HCT116 (cell line): ENCODE data around the gene PHF19.

ENCODE experiments used
- CBX3 ChIP-seq: IDR thresholded peaks from 2 replicates; pipeline ENCODE4 v1.6.1; 2012; ENCODE audit warnings: low read depth
- CTCF ChIP-seq, 3 experiments: fragments of 200-600 bp in 1 of 3; sonication (generic) in 1 of 3; IDR thresholded peaks in 2 of 3; conservative IDR thresholded peaks in 1 of 3; 2 replicates each; pipeline ENCODE4 v1.5.1; 2012 to 2017; ENCODE audit warnings: low read depth in 2 of 3, low read length in 2 of 3, antibody characterized with exemption in 1 of 3, borderline replicate concordance in 1 of 3, control low read depth in 1 of 3, mild to moderate bottlenecking in 1 of 3, mixed read lengths in 1 of 3, mixed run types in 1 of 3, moderate library complexity in 1 of 3; ENCODE audit not compliant: insufficient read depth in 1 of 3
- JUND ChIP-seq: IDR thresholded peaks from 2 replicates; pipeline ENCODE4 v1.6.1; 2012
- SIN3A ChIP-seq: IDR thresholded peaks from 2 replicates; pipeline ENCODE4 v1.6.1; 2012; ENCODE audit warnings: low read depth
- SP1 ChIP-seq: IDR thresholded peaks from 2 replicates; pipeline ENCODE4 v1.6.1; 2012; ENCODE audit warnings: low read depth

- TF ChIP-seq CBX3 = no peak
- TF ChIP-seq SP1 = no peak
- no peak for TF ChIP-seq SIN3A
- no peak for TF ChIP-seq CTCF (IDR thresholded peaks at IDR 0.05 in 2 of 3, conservative IDR thresholded peaks at IDR 0.05 in 1 of 3; ENCODE audit: borderline replicate concordance in 1 of 3, insufficient read depth in 1 of 3, low read depth in 2 of 3, low read length in 2 of 3)
- no peak for TF ChIP-seq JUND
Observed at GRCh38 chr9:120924698-120925534, 47.9 kb upstream of the PHF19 start.
